Uterus (tissue), 4 donors: ENCODE measurements around the gene ISYNA1. TPM values are rescaled to one million over a fixed set of nuclear protein-coding genes. Genes with fewer than 3 reads are reported as not detected.

ENCODE experiments used
- DNase-seq, 2 donors: peaks; one replicate each; pipeline ENCODE4 v3.0.0-alpha.2; 2019 to 2020
- H3K27ac ChIP-seq, 2 donors: fragments of 200-600 bp; sonication (generic); 1 replicate in 1 of 2; 2 replicates in 1 of 2; pipeline ENCODE4 v1.5.1; 2016 to 2018
- H3K27me3 ChIP-seq, 2 donors: fragments of 200-600 bp; sonication (generic); one replicate each; pipeline ENCODE4 v1.5.1; 2018 to 2019; ENCODE audit warnings: control low read depth in 1 of 2
- H3K36me3 ChIP-seq, 2 donors: fragments of 200-600 bp; sonication (generic); one replicate each; pipeline ENCODE4 v1.5.1; 2019; ENCODE audit warnings: control low read depth in 1 of 2
- H3K4me1 ChIP-seq, 2 donors: fragments of 200-600 bp; sonication (generic); one replicate each; pipeline ENCODE4 v1.5.1; 2018 to 2019; ENCODE audit warnings: control low read depth in 1 of 2
- H3K4me3 ChIP-seq, 2 donors: fragments of 200-600 bp; sonication (generic); 1 replicate in 1 of 2; 2 replicates in 1 of 2; pipeline ENCODE4 v1.5.1; 2018 to 2019; ENCODE audit warnings: mild to moderate bottlenecking in 1 of 2
- H3K9me3 ChIP-seq, 2 donors: fragments of 200-600 bp; sonication (generic); one replicate each; pipeline ENCODE4 v1.5.1; 2019; ENCODE audit warnings: control low read depth in 1 of 2
- CTCF ChIP-seq, 4 experiments: fragments of 200-600 bp in 2 of 4; fragments of 450-650 bp in 2 of 4; sonication (generic) in 2 of 4; IDR thresholded peaks; one replicate each; pipeline ENCODE4 v1.5.1; 2016 to 2019; ENCODE audit warnings: antibody characterized with exemption in 4 of 4, mild to moderate bottlenecking in 2 of 4, moderate library complexity in 1 of 4
- POLR2A ChIP-seq, 2 donors: fragments of 450-650 bp; IDR thresholded peaks; one replicate each; pipeline ENCODE4 v1.6.1; 2016; ENCODE audit warnings: antibody characterized with exemption in 2 of 2, mild to moderate bottlenecking in 1 of 2, moderate library complexity in 1 of 2
- intact Hi-C: fragments of 100-400 bp; cut with DNase I; formaldehyde crosslinking; loops from one replicate; pipeline ENCODE4 v1.15.1; 2023; ENCODE audit warnings: low total_unique reads
- total RNA-seq, 4 donors: library from RNA; depleted of rRNA in 3 of 4; stranded (reverse); fragments of >200 nt in 3 of 4; gene quantifications; one replicate each; pipeline versions ENCODE4 v1.1.0 to v1.2.4, GENCODE V29; 2014 to 2023
- donor health status: DM: yes; HTN: yes; CAD: no.

Gene ISYNA1
- 100 to 1,000 TPM in 2 of 4 donors, 10 to 100 TPM in 2; 56.8 to 152 (median 106) TPM for total RNA-seq

- H3K27me3 ChIP-seq: no peaks in the 10 kb centered on the region
- DNase-seq: peak; percentile 71 to 73
- intact Hi-C loops: no loop called here
- H3K9me3 ChIP-seq: no peaks in the 10 kb centered on the region
- no peaks in the 10 kb centered on the region for H3K36me3 ChIP-seq
- H3K4me1 ChIP-seq: peaks cover 0 to 10% of the 10 kb centered on the region in 2 donors
- H3K4me3 ChIP-seq: peak within 1 kb of the TSS; percentile 45 to 56
- TF ChIP-seq POLR2A (IDR thresholded peaks at IDR 0.05) (peak in 1 of 2 donors; percentile 19), CTCF (IDR thresholded peaks at IDR 0.05) (peak in 1 of 4 experiments; percentile 2)
- peak within 1 kb of the TSS; percentile 81 to 90 for H3K27ac ChIP-seq
Measured at GRCh38 chr19:18437491-18438330, at the start of gene ISYNA1. ISYNA1 (minus strand) TSS chr19:18438133; CDS start chr19:18437979, 154 bp downstream.

GRCh38 chr19:18486746-18487145 lies 48.8 kb upstream of the ISYNA1 start:
- intact Hi-C loops: no loop called here
- Histone ChIP-seq H3K27me3 (no peaks in the 10 kb centered on the region), H3K36me3 (no peaks in the 10 kb centered on the region), H3K27ac (no peak overlapping the region), H3K4me3 (no peak overlapping the region), H3K4me1 (peaks cover 0 to 12% of the 10 kb centered on the region in 2 donors), H3K9me3 (no peaks in the 10 kb centered on the region)
- no peak for DNase-seq
- no peak for TF ChIP-seq POLR2A (IDR thresholded peaks at IDR 0.05)
- TF ChIP-seq CTCF (IDR thresholded peaks at IDR 0.05): no peak

- H3K4me1 ChIP-seq: peaks cover 0 to 12% of the 10 kb centered on the region in 2 donors
- no peak for DNase-seq
Measured at GRCh38 chr19:18484992-18485391, 47.1 kb upstream of the ISYNA1 start.

GRCh38 chr19:18483119-18483890 lies 45.4 kb upstream of the ISYNA1 start:
- DNase-seq: no peak
- Histone ChIP-seq H3K4me3 (no peak overlapping the region), H3K27ac (no peak overlapping the region), H3K27me3 (no peaks in the 10 kb centered on the region), H3K9me3 (no peaks in the 10 kb centered on the region), H3K36me3 (no peaks in the 10 kb centered on the region), H3K4me1 (peaks cover 0 to 13% of the 10 kb centered on the region in 2 donors)
- intact Hi-C loops: no loop called here
- TF ChIP-seq POLR2A (IDR thresholded peaks at IDR 0.05) (no peak), CTCF (IDR thresholded peaks at IDR 0.05) (no peak)

More at GRCh38 chr19:18484992-18485391, 47.1 kb upstream of the ISYNA1 start:
- no peaks in the 10 kb centered on the region for H3K27me3 ChIP-seq
- intact Hi-C loops: no loop called here
- no peak overlapping the region for H3K4me3 ChIP-seq
- H3K9me3 ChIP-seq: no peaks in the 10 kb centered on the region
- no peak for TF ChIP-seq CTCF (IDR thresholded peaks at IDR 0.05)
- TF ChIP-seq POLR2A (IDR thresholded peaks at IDR 0.05): no peak
- H3K27ac ChIP-seq: no peak overlapping the region
- H3K36me3 ChIP-seq: no peaks in the 10 kb centered on the region
